Prostate gland (tissue), 2 donors: ENCODE data around the gene CPED1. TPM values are rescaled to one million over a fixed set of nuclear protein-coding genes. Genes with fewer than 3 reads are reported as not detected.

Source experiments
- DNase-seq: peaks from one replicate; pipeline ENCODE4 v3.0.0-alpha.2; 2019; ENCODE audit warnings: low spot score
- H3K27ac ChIP-seq, 2 donors: fragments of 200-600 bp; sonication (generic); 2 replicates each; pipeline ENCODE4 v1.5.1; 2017 to 2019
- H3K27me3 ChIP-seq: fragments of 200-600 bp; sonication (generic); replicated peaks from 2 replicates; pipeline ENCODE4 v1.5.1; 2019; ENCODE audit not compliant: insufficient read depth
- H3K36me3 ChIP-seq, 2 donors: fragments of 200-600 bp; sonication (generic); 1 replicate in 1 of 2; 2 replicates in 1 of 2; pipeline versions ENCODE4 v1.5.1 to v1.8.1; 2017 to 2019
- H3K4me1 ChIP-seq: fragments of 200-600 bp; sonication (generic); replicated peaks from 2 replicates; pipeline ENCODE4 v1.5.1; 2019
- H3K4me3 ChIP-seq, 2 donors: fragments of 200-600 bp; sonication (generic); 2 replicates each; pipeline ENCODE4 v1.5.1; 2017 to 2019
- H3K9me3 ChIP-seq: fragments of 200-600 bp; sonication (generic); 2 replicates; pipeline ENCODE4 v1.5.1; 2017
- CTCF ChIP-seq, 4 experiments: fragments of 200-600 bp in 2 of 4; fragments of 450-650 bp in 2 of 4; sonication (generic) in 2 of 4; IDR thresholded peaks; 1 replicate in 3 of 4; 2 replicates in 1 of 4; pipeline ENCODE4 v1.5.1; 2016 to 2019; ENCODE audit warnings: antibody characterized with exemption in 4 of 4, mild to moderate bottlenecking in 2 of 4, moderate library complexity in 2 of 4
- POLR2A ChIP-seq: fragments of 450-650 bp; IDR thresholded peaks from one replicate; pipeline ENCODE4 v1.6.1; 2016; ENCODE audit warnings: antibody characterized with exemption, mild to moderate bottlenecking
- POLR2AphosphoS5 ChIP-seq: sonication (generic); formaldehyde crosslinking; IDR thresholded peaks from one replicate; pipeline ENCODE4 v1.6.1; 2017; ENCODE audit warnings: antibody characterized with exemption
- WGBS: methylation state at CpG from one replicate; pipeline ENCODE4 v1.1.5; 2018; 5-methylcytosine and 5-hydroxymethylcytosine counted together
- intact Hi-C: fragments of 100-400 bp; cut with DNase I; formaldehyde crosslinking; loops from one replicate; pipeline ENCODE4 v1.14.2; 2022
- total RNA-seq, 2 donors: library from RNA; depleted of rRNA; stranded (reverse); fragments of >200 nt; gene quantifications; one replicate each; pipeline ENCODE4 v1.1.0, GENCODE V29; 2016

CPED1 gene
- total RNA-seq, 2 donors from 2014 or later: 10.7 to 23.3 TPM

- Histone ChIP-seq H3K4me3 (no peak overlapping the region), H3K27ac (no peak overlapping the region), H3K27me3 (no peaks in the 10 kb centered on the region), H3K9me3 (no peaks in the 10 kb centered on the region), H3K4me1 (no peaks in the 10 kb centered on the region), H3K36me3 (no peaks in the 10 kb centered on the region)
- WGBS: 93% methylated on average over 4 of the region's 4 CpGs
- intact Hi-C loops: no loop called here
- no peak for DNase-seq
- TF ChIP-seq POLR2A (no peak), CTCF (IDR thresholded peaks at IDR 0.05) (no peak), POLR2AphosphoS5 (no peak)
Measured at GRCh38 chr7:121279822-121280221, 291.3 kb downstream of the CPED1 start.

- intact Hi-C loops: no loop called here
- Histone ChIP-seq H3K4me1 (no peaks in the 10 kb centered on the region), H3K27ac (no peak overlapping the region), H3K4me3 (no peak overlapping the region), H3K27me3 (no peaks in the 10 kb centered on the region), H3K9me3 (no peaks in the 10 kb centered on the region), H3K36me3 (no peaks in the 10 kb centered on the region)
- no peak for DNase-seq
- TF ChIP-seq POLR2A (no peak), CTCF (IDR thresholded peaks at IDR 0.05) (no peak), POLR2AphosphoS5 (no peak)
- 86% methylated on average over 1 of the region's 1 CpG for WGBS
Measured at GRCh38 chr7:121280656-121281055, 292.1 kb downstream of the CPED1 start.

- intact Hi-C loops: no loop called here
- 63% methylated on average over 3 of the region's 3 CpGs for WGBS
Measured at GRCh38 chr7:121282129-121282528, 293.6 kb downstream of the CPED1 start.

GRCh38 chr7:121285066-121285667 lies 296.7 kb downstream of the CPED1 start:
- WGBS: 100% methylated on average over 1 of the region's 1 CpG
- H3K36me3 ChIP-seq: no peaks in the 10 kb centered on the region
- DNase-seq: no peak
- no peaks in the 10 kb centered on the region for H3K9me3 ChIP-seq
- H3K27ac ChIP-seq: no peak overlapping the region
- no peak overlapping the region for H3K4me3 ChIP-seq
- intact Hi-C loops: no loop called here
- H3K27me3 ChIP-seq: no peaks in the 10 kb centered on the region
- no peaks in the 10 kb centered on the region for H3K4me1 ChIP-seq
- TF ChIP-seq POLR2AphosphoS5 (no peak), POLR2A (no peak), CTCF (IDR thresholded peaks at IDR 0.05) (no peak)

More at GRCh38 chr7:121282129-121282528, 293.6 kb downstream of the CPED1 start:
- H3K9me3 ChIP-seq: no peaks in the 10 kb centered on the region
- no peak overlapping the region for H3K27ac ChIP-seq
- DNase-seq: no peak
- H3K36me3 ChIP-seq: no peaks in the 10 kb centered on the region
- TF ChIP-seq POLR2AphosphoS5: no peak
- TF ChIP-seq POLR2A: no peak
- TF ChIP-seq CTCF (IDR thresholded peaks at IDR 0.05): no peak
- H3K4me3 ChIP-seq: no peak overlapping the region
- H3K4me1 ChIP-seq: no peaks in the 10 kb centered on the region
- no peaks in the 10 kb centered on the region for H3K27me3 ChIP-seq

GRCh38 chr7:121286186-121286585 lies 297.7 kb downstream of the CPED1 start:
- no peaks in the 10 kb centered on the region for H3K27me3 ChIP-seq
- no peak overlapping the region for H3K4me3 ChIP-seq
- TF ChIP-seq POLR2A: no peak
- no peak for TF ChIP-seq CTCF (IDR thresholded peaks at IDR 0.05)
- TF ChIP-seq POLR2AphosphoS5: no peak
- no peak overlapping the region for H3K27ac ChIP-seq
- DNase-seq: no peak
- intact Hi-C loops: no loop called here
- H3K9me3 ChIP-seq: no peaks in the 10 kb centered on the region
- H3K4me1 ChIP-seq: no peaks in the 10 kb centered on the region
- H3K36me3 ChIP-seq: no peaks in the 10 kb centered on the region
- WGBS: 97% methylated on average over 2 of the region's 2 CpGs
